ENCODE measurements around the gene CAV3.
"Not testable (repeated sequence)": the region's sequence is repeated elsewhere in the genome, so short reads cannot be mapped to it uniquely, and the experiment has no call there.

The CAV3 gene

DNA sequence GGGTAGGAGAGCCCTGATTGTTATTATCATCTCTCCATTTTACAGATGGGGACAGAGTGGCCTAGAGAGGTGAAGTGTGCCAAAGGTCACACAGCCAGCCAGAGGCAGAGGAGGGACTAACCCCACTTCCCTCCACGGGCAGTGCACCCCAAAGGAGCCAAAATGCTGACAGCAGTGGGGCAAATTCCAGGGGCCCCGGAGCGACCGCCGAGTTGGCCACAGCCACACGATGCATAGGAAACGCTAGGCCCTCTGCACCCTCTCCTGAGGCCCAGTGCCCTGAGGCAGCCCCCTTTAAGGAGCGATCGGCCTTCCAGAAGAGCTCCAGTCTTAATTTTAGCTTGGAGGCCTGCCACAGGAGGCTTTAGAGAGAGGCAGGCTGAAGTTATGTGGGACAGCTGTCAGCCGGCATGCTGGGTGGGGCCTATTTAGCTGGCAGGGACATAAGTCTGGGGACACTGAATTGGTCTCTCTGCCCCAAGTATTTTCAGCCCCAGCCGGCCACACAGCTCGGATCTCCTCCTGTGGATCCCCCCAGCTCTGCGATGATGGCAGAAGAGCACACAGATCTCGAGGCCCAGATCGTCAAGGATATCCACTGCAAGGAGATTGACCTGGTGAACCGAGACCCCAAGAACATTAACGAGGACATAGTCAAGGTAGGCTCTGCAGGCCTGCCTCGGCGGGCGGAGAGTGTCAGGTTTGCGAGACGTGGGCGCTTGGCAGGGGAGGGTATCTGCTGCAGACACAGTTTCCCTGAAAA lies at the start of gene CAV3:
CAV3 (plus strand) TSS at position 471 of the 763 bp plus-strand sequence; CDS start at position 546, 75 bp downstream.
- no peak for DNase-seq

DNA sequence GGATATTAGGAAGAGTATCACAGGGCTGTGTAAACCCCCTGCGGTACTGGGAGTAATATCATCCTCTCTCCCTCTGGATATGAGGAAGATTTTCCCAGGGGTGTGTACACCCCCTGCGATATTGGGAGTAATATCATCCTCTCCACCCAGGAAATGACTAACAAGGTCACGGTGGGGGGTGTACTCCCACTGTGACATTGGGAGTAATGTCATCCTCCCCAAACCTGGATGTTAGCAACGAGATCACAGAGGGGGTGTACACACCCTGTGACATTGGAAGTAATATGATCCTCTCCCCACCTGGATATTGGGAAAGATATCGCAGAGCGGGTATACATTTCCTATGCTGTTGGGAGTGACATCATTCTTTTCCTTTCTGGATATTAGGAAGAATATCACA lies 48.6 kb upstream of the CAV3 start:
- DNase-seq = not testable (repeated sequence)

DNA sequence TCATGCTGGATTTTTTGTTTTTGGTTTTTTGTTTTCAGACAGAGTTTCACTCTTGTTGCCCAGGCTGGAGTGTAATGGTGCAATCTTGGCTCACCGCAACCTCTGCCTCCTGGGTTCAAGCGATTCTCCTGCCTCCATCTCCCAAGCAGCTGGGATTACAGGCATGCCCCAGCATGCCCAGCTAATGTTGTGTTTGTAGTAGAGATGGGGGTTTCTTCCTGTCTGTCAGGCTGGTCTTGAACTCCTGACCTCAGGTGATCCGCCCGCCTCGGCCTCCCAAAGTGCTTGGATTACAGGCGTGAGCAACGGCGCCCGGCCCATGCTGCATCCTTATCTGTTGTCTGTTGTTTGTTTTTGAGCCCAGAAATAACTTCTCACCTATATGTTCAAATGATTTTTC lies 42.3 kb upstream of the CAV3 start:
- not testable (repeated sequence) for DNase-seq

DNA sequence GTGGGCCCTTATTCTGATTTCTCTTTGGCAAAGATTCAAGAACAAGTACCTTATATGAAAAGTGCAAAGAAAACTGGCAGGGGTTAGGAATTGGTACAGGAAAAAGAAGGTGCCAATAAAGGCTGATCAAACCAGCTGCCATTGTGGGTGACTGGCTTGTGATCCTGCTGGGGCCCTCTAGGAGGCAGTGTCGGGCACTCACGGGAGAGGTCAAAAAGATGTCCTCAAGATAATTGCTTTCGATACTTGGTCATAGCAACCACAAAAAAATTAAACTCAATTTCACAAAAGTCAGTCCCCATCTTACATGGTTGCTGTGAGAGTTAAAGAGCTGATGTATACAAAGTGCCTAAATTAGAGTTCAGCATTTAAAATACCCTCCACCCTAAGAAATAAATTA lies 31.0 kb upstream of the CAV3 start:
- DNase-seq = no peak

DNA sequence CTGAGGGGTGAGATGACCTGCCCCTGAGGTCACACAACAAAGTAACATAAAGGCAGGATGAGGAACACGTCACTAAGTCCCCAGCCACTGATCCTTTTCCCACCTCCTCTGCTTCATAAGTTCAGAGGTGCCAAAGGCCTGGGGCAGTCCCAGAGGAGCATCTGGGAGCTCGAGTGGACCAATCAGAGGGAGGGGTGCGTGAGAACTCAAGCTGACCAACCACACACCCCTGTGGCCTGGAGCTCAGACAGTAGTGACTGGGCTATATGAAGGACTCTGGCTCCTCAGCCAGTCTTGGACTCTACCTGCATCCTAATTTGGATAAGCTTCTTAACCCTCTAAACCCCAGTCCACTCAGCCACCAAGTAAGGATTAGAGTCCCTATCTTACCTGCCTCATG lies 28.0 kb upstream of the CAV3 start:
- DNase-seq = no peak

DNA sequence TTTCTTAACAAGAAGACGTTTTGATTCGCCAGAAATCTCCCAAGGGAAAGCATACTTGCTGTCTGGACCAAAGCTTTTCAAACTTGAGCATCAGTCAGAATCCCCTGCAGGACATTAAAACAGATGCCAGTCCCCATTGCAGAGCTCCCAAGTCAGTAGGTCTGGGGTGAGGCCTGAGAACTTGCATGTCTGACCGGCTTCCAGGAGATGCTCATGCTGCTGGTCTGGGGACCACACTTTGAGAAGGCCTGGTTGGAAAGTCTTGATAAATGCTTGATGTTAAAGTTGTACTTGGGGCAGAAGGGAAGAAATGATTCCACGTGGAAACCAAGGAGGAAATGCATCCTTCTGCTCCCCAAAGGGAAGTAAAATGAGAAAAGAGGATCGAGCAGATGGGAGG lies 24.3 kb upstream of the CAV3 start:
- no peak for DNase-seq

DNA sequence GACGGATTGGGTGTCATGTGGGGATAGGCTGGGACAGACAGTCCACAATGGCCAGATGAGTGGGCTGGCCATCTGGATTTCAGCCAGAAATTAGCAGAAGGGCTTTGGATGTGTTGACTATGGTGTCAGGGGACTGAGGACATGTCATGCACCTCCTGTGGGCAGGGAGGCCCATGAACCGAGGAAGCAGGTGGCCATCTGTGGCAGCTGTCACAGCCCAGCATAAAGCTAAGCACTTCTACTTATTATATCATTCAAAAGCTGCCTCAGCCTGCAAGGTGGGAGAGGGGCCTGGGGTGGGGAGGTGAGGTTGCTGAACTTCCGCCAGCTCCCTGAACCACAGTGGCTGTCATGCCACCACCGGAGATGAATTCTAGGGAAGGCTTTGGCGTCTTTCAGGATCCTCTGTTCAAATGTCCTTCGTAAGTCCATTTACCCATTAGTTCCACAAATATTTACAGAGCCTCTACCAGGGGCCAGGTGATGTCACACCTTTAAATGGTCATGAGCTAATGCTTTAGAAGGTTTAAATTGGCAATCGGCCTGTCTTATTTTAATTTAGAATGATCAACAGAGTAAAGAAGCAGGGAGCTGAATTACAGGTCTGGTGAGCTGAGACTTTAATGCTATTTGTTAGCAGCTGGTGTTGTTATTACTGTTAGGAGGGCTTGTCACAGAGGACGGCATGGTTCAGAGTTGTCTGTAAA lies 23.6 kb upstream of the CAV3 start:
- DNase-seq = no peak

DNA sequence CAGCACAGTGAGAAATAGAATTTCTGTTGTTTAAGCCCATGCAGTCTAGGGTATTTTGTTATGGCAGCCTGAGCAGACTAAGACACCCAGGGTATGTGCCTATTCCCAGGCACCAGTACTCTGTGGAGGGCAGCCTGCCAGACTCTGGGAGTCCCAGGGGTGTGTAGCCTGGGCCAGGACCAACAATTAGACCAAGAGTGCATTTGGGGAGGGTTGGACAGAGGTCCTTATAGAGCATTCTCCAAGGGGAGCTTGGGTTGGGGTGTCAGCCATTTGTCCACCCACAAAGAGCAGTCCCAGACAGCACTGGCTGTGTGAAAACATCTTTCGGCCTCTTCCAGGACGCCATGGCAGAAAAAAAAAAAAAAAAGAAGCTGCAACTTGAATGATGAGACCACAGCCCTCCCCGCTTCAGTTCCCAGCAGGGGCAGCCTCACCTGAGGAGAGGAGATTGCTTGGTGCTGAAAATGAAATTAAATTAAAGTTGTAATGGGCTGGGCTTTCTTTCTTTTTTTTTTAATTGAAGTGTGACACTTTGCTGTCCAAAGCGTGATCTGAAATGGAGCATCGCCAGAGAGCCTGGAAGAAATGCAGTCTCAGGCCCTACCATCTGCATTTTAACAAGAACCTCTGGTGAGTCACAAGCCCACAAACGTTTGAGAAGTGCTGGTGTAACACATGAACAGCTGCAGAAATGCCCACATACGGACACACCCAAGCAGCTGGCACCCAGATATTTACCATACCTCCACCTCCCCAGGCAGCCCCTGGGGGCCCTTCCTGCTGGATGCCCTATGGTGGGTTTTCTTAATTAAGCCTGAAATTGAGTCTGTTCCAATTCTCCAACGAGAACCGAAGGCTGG lies 21.3 kb upstream of the CAV3 start:
- DNase-seq = no peak

DNA sequence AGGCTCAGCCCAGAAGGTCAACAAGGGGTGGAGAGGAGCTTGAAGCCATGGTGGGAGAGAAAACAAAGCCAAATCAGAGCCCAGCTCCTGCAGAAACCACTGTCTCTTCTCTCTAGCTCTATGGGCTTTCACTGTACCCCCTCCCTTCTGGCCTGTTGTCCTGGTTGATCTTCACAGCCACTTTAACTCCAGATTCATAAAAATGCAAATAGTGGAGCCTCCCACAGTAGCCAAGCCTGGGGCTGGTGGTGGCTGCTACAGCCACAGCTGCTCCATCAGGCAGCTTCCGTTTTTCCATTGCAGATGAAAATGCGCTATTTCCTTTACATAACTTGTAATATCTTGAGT lies 20.7 kb upstream of the CAV3 start:
- no peak for DNase-seq

DNA sequence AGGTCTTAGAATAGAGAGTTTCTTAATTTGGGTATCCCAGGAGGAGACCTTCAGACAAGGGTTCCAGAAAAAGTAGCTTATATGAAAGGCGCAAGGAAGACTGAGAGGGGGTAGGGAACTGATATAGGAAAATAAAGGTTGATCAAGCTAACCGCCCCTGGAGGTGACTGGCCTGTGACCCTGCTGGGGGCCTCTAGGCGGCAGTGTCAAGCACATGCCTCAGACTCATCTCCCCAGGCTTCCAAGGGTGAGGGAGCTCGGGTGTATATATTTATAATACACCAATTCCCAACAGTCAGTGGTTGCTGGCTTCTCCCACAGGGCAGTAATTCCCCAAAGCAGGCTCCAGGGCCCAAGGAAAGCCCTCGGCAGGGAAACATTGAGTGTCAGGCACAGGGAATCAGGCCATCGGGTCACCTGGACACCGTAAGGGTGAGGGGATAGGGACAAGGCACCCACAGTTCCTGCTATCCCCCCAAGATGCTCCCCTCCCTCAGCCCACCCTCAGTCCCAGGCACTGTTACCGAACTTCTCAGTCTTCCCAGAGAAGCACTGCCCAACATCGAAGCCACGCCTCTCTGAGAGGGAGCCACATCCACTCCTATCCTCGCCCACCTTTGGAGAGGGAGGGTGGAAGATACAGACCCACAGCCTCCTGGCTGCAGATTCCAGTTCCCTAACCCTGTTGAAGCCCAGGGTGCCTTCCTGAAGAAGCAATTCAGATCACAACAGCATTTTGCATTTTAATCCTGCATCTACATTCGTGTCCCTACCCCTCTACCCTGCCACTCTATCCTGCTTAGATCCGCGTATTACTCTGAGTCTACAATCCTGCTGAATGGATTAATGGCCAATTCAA lies 19.5 kb upstream of the CAV3 start:
- no peak for DNase-seq

DNA sequence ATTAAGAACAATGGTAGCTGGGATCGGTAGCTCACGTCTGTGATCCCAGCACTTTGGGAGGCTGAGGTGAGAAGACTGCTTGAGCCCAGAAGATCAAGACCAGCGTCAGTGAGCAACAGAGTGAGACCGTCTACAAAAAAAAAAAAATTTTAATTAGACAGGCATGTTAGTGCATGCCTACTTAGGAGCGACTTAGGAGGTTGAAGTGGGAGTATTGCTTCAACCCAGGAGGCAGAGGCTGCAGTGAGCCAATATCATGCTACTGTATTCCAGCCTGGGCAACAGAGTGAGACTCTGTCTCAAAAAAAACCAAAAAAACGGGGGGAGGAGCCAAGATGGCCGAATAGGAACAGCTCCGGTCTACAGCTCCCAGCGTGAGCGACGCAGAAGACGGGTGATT lies 17.8 kb upstream of the CAV3 start:
- not testable (repeated sequence) for DNase-seq

DNA sequence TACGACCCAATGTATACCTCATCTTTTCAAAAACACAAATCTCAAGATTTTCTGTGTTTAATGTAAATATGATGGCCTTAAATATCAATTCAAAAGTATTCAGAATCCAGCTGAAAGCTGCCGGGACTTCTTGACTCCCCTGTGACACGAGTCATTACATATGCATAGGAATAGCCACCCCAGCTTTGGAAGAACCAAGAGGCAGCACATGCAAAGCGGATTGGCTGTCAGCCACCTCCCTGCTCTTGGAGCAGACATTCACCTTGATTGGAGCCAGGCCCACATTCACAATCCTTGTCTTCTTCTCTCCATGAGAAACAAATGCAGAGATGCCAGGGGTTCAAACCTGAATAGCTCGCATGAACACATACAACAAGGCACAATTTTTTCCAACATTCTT lies 10.8 kb upstream of the CAV3 start:
- DNase-seq = no peak

DNA sequence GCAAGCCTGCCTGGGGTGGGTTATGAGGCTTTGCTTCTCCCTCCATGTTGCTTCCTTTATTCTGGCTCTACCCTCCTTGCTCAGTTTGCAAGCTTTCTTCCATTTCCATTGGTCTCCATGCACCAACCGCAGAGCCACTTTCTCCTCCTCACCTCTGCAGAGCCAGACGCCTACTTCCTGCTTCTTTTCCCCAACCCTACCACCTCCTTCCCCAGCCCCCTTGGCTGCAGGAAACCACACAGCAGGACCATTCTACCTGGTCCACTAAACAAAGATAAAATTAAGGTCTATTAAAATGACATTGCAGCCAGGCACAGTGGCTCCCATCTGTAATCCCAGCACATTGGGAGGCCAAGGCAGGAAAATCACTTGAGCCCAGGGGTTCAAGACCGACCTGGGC lies 10.0 kb upstream of the CAV3 start:
- no peak for DNase-seq

DNA sequence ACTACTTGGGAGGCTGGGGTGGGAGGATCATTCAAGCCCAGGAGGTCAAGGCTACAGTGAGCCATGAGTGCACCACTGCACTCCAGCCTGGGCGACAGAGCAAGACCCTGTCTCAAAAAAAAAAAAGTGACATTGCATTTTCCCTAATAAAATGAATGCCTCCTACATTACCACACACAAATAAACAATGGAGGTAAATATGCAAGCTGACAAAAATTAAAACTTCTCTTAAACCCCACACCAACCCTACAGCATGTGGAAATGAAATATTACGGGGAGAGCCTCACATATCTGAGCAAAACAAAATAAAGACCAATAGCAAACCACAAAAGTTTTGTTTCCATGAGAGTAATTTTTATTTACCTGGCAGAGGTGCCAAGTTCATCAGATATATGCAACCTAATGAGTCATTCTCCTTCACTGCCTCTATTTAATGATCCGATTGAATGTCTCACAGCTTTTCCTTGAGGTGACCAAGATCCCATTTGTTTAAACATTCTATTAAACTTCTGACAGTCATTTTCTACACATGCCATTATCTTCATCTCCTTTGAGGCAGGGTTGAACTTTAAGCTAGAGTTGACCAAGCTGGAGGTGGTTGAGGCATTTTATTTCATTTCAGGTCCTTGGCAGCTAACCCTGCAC lies 9.4 kb upstream of the CAV3 start:
- DNase-seq = no peak

DNA sequence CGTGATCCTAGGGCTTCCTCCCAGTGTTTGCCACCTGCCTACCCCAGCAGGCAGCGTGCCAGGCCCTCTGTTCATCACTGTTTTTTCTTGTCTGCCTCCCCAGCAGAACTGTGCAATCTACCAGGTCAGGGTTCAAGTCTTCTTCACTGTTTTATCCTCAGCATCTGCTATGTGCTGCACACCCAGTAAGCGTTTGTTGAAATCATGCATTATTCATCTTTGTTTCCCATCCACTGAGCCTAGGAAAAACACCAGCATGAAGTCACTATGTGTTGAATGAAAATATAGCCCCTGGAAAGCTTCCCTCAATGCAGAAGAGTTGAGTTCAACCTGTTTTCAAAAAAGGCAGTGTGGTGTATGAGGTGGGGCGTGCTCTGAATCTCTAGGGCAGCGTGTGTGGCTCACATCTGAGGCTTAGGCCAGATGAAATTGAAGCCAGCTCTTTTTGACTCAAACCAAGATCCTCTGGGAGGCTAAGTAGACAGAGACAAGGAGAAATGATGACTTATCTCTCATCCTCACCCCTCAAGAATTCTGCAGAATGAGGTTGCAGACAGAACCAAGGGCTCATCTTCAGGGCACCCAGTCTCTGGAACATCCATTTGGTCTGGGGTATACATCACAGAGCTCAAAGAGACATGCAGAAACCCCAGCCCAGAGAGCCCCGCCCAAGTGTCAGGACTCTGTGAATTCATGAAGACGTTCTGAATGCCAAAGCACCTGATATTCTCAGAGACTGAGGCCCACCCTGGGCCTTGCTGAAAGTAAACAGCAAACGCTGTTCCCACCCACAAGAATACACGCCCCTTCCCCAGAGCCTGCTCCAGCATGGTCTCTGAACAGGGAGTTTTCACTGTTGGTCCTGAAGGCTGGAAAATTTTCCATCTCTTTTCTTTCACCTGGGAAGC lies 5.7 kb upstream of the CAV3 start:
- no peak for DNase-seq

DNA sequence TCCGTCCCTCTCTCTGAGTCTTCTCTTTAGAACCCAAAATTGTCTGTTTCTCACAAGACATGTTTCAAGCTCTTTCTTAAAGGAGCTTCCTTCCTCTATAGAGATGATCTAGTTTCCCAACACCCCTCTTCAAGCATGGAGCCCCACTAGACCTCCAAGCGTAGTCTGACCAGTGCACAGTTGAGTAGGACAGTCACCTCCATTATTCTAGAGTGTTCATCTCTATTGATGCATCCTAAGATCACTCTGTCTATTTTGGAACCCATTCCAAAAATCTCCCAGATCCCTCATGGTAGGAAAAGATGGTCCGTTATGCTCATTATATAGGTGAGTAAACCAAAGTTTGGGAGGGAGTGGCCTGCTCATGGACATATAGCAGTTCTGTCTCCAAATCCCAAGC lies 4.1 kb upstream of the CAV3 start:
- no peak for DNase-seq

DNA sequence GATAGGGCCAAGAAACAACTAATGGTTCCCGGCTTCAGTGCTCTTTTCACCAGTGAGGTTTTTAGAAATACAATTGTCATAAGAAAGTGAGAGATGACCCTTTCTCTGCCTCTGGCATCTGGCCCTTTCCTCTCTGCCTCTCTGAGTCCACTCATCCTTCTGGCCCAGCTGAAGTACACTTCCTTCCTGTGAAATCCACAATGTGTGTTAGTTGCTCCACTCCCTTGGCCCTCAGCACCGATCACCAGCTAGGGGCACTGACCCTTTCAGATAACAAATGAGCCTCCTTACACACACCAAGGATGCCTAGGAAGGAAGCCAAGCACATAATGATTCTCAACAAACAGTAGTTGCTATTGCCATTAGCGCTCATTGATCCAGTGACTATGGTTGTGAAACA lies 2.9 kb upstream of the CAV3 start:
- DNase-seq = no peak

DNA sequence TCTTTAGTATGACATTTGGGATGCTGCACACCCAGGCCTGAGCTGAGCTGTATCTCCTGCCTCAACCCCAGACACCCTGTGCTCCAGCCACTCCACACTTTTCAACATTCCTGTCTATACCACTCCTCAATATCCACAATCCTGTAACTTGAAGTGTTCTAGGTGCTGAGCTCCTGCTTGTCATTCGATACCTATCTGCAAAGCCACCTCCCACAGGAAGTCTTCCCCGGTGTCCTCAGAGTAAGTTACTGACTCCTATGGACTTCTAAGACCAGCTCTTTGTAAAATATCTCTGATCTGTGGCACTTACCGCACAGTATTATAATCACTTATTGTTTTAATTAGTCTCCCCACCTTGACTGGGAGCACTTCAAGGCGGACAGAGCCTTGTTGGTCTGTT lies 1.2 kb upstream of the CAV3 start:
- DNase-seq = no peak

DNA sequence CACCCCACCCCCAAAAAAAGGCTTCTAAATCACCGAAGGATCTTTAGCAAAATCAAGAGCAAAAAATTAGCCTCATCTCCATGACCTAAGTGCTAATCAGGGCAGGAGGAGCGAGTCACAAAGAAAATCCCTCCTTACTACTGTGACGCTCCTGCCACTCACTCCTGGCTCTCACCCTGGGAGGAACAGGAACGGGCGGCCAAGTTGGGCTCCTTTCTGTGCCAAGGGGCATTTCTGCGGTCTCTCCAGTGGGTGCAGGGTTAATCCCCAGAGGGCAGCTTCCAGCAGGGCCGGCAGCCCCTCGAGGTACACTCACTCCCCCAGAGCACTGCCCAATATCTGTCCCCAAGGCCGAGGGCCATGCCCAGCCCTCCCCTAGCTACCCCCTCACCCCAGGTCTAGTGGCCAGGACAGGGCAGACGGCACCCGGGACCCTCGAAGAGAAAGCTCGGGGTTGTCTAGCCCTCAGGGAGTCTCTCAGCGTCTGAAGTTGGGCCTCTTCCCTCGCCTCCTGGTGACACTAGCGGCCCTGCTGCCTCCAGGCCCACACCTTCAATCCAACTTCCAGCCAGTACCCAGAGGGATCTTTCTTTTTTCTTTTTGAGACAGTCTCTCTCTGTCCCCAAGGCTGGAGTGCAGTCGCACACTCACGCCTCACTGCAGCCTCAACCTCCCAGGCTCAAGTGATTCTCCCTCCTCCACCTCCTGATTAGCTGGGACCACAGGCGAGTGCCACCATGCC lies 706 bp downstream of the CAV3 start:
- DNase-seq = no peak

DNA sequence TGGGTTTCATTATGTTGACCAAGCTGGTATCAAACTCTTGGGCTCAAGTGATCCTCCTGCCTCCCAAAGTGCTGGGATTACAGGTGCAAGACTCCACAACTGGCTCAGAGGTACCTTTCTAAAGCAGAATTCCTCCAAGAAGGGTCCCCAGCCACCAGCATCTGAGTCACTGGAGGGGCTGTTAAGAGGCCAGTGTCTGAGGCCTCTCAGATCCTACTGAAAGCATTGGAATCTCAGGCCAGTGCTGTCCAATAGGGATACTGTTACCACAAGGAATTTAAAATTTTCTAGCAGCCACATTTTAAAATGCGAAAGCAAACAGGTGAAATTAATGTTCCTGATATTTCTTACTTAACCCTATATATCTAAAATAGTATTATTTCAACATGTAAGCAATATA lies 1.3 kb downstream of the CAV3 start:
- no peak for DNase-seq

Data from activated naive CD4-positive, alpha-beta T cell treated with Interleukin-2 at 50 U/mL for 16 hours (primary cell).